Upper lobe of right lung (tissue), 1 donor: ENCODE results near the gene WDR7. TPM values are rescaled to one million over a fixed set of nuclear protein-coding genes. Genes with fewer than 3 reads are reported as not detected.

Experiments
- ATAC-seq: fragments of 200-7000 bp; cut with Tn5 transposase; one replicate; pipeline ENCODE4 v1.9.1; 2020; ENCODE audit warnings: mild to moderate bottlenecking, moderate library complexity
- DNase-seq: peaks from one replicate; pipeline ENCODE4 v3.0.0-alpha.2; 2020
- H3K27ac ChIP-seq: fragments of 200-600 bp; one replicate; pipeline ENCODE4 v1.8.0; 2022
- H3K27me3 ChIP-seq: fragments of 200-600 bp; one replicate; pipeline ENCODE4 v1.8.0; 2022; ENCODE audit warnings: mild to moderate bottlenecking
- H3K36me3 ChIP-seq: fragments of 200-600 bp; one replicate; pipeline ENCODE4 v1.8.0; 2022
- H3K4me1 ChIP-seq: fragments of 200-600 bp; one replicate; pipeline ENCODE4 v1.8.0; 2022
- H3K4me3 ChIP-seq: fragments of 200-600 bp; one replicate; pipeline ENCODE4 v1.8.0; 2022; ENCODE audit warnings: mild to moderate bottlenecking
- H3K9me3 ChIP-seq: fragments of 200-600 bp; one replicate; pipeline ENCODE4 v1.8.0; 2022
- intact Hi-C: fragments of 100-400 bp; cut with DNase I; formaldehyde crosslinking; loops from one replicate; pipeline ENCODE4 v1.11.0; 2022
- total RNA-seq: library from RNA; stranded (reverse); fragmentation: NEBNext Ultra II Directional; extraction: Animal tissue kit (Norgen Biotek cat#: 25700); gene quantifications from one replicate; pipeline ENCODE4 v1.2.1, GENCODE V29; 2021
- TF ChIP-seq, protein P1 (sequence below): fragments of 200-600 bp; IDR thresholded peaks from one replicate; pipeline ENCODE4 v1.8.0; 2022; ENCODE audit warnings: antibody characterized with exemption
- donor health status: DM: no; HTN: yes; CAD: no; lungs with severe emphysema.

Gene WDR7
- total RNA-seq, 1 donor from 2014 or later, result 30.7 TPM

GRCh38 chr18:56659111-56659510 lies 8.0 kb downstream of the WDR7 start:
- Histone ChIP-seq H3K27ac (no peak overlapping the region), H3K36me3 (no peaks in the 10 kb centered on the region), H3K4me3 (no peak overlapping the region), H3K27me3 (no peaks in the 10 kb centered on the region), H3K9me3 (no peaks in the 10 kb centered on the region), H3K4me1 (no peaks in the 10 kb centered on the region)
- no peak for DNase-seq
- TF ChIP-seq, protein P1, sequence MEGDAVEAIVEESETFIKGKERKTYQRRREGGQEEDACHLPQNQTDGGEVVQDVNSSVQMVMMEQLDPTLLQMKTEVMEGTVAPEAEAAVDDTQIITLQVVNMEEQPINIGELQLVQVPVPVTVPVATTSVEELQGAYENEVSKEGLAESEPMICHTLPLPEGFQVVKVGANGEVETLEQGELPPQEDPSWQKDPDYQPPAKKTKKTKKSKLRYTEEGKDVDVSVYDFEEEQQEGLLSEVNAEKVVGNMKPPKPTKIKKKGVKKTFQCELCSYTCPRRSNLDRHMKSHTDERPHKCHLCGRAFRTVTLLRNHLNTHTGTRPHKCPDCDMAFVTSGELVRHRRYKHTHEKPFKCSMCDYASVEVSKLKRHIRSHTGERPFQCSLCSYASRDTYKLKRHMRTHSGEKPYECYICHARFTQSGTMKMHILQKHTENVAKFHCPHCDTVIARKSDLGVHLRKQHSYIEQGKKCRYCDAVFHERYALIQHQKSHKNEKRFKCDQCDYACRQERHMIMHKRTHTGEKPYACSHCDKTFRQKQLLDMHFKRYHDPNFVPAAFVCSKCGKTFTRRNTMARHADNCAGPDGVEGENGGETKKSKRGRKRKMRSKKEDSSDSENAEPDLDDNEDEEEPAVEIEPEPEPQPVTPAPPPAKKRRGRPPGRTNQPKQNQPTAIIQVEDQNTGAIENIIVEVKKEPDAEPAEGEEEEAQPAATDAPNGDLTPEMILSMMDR, result no peak
- no peak for ATAC-seq
- intact Hi-C loops, result no loop called here

DNA sequence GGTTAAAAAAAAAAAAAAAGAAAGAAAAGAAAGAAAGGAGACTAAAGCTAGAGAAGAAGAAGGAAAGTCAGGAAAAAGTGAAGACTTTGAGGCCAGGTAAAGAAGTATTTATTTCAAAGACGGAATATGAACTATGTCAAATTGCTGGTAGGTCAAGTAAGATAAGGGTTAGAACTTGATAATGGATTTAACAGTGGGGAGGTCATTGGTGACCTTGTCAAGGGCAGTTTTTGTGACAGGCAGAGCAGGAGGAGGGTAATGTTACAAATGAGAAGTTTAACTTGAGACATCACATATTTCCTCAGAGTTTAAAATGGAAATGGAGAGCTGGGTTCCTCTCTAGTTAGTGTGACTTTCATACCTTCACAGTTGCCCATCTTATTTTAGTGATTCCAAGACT lies 9.5 kb downstream of the WDR7 start:
- H3K27me3 ChIP-seq, result no peaks in the 10 kb centered on the region
- intact Hi-C loops, result no loop called here
- DNase-seq, result no peak
- no peak overlapping the region for H3K27ac ChIP-seq
- H3K4me1 ChIP-seq, result no peaks in the 10 kb centered on the region
- ATAC-seq, result no peak
- H3K36me3 ChIP-seq, result no peaks in the 10 kb centered on the region
- no peaks in the 10 kb centered on the region for H3K9me3 ChIP-seq
- TF ChIP-seq, protein P1, result no peak
- no peak overlapping the region for H3K4me3 ChIP-seq

- no peak overlapping the region for H3K27ac ChIP-seq
- DNase-seq (no peak), ATAC-seq (no peak)
These were observed 10.4 kb downstream of the WDR7 start for GRCh38 chr18:56661360-56662062.

DNA sequence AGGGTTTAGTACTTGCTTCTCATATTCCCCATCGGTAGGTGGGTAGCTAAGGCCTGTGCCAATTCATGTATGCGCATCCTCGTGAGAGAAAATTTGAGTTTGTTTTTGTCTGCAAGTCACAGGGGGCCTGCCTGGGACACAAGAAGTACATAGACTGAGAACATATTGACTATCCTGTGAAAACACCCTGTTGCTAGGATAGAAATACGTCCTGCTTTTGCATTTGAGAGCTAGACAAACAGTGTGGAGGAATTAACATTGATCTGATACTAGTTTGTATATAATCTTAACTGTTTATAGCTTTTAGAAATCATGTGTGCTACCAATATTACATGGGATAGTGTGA lies 10.9 kb downstream of the WDR7 start:
- Histone ChIP-seq H3K9me3 (no peaks in the 10 kb centered on the region), H3K4me1 (no peaks in the 10 kb centered on the region), H3K27ac (no peak overlapping the region), H3K4me3 (no peak overlapping the region), H3K36me3 (no peaks in the 10 kb centered on the region), H3K27me3 (no peaks in the 10 kb centered on the region)
- ATAC-seq, result no peak
- TF ChIP-seq, protein P1, result no peak
- DNase-seq, result no peak
- intact Hi-C loops, result no loop called here

More at GRCh38 chr18:56661360-56662062, 10.4 kb downstream of the WDR7 start:
- intact Hi-C loops, result no loop called here
- no peaks in the 10 kb centered on the region for H3K9me3 ChIP-seq
- no peaks in the 10 kb centered on the region for H3K36me3 ChIP-seq
- no peaks in the 10 kb centered on the region for H3K4me1 ChIP-seq
- TF ChIP-seq, protein P1, result no peak
- no peaks in the 10 kb centered on the region for H3K27me3 ChIP-seq
- no peak overlapping the region for H3K4me3 ChIP-seq

- Histone ChIP-seq H3K36me3 (no peaks in the 10 kb centered on the region), H3K27ac (no peak overlapping the region), H3K27me3 (no peaks in the 10 kb centered on the region), H3K4me1 (no peaks in the 10 kb centered on the region), H3K4me3 (no peak overlapping the region), H3K9me3 (no peaks in the 10 kb centered on the region)
- no peak for DNase-seq
- TF ChIP-seq, protein P1, result no peak
- no peak for ATAC-seq
- intact Hi-C loops, result no loop called here
These were observed 11.3 kb downstream of the WDR7 start for GRCh38 chr18:56662502-56662901.

GRCh38 chr18:56662902-56663301 lies 11.7 kb downstream of the WDR7 start:
- intact Hi-C loops, result no loop called here
- H3K27ac ChIP-seq, result no peak overlapping the region
- TF ChIP-seq, protein P1, result no peak
- H3K4me3 ChIP-seq, result no peak overlapping the region
- DNase-seq, result no peak
- ATAC-seq, result no peak
- H3K4me1 ChIP-seq, result no peaks in the 10 kb centered on the region
- H3K9me3 ChIP-seq, result no peaks in the 10 kb centered on the region
- no peaks in the 10 kb centered on the region for H3K27me3 ChIP-seq
- no peaks in the 10 kb centered on the region for H3K36me3 ChIP-seq
